Measurements from ENCODE around the gene ASGR1. TPM values are rescaled to one million over a fixed set of nuclear protein-coding genes. Genes with fewer than 3 reads are reported as not detected.

The ASGR1 gene
- total and polyA plus RNA-seq, 2 of the 4 experiments (the other 2 are of a cell fraction): 1.3 to 3.8 TPM

DNA sequence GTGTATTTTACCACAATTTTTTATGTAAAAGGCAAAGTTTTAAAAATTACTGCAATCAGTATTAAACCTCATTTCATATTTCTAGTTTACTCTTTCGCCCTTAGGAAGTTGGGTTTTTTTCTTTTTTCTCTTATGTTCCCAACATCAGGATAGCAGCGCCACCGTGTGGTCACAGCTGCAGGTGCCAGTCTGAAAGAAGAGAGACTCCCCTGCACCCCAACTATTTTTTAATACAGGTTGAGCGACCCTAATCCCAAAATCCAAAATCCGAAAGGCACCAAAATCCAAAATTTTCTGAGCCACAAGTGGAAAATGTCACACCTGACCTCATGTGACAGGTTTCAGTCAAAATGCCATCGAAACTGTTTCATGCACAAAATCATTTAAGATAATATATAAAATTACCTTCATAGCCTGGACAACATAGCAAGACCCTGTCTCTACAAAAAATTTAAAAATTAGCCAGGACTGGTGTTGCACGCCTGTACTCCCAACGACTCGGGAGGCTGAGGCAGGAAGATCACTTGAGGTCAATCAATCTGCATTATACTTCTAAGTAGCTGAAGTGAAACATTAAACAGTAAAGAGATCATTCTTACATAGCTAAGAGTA, 42.8 kb downstream of the ASGR1 start:
- no peak overlapping the region for H3K4me3 ChIP-seq (ENCODE audit: insufficient read depth, low read depth, low read length)
- dilution Hi-C loops (cut with HindIII; ENCODE audit: low sequenced_read_pairs, unreplicated experiment): no loop called here
- no peaks in the 10 kb centered on the region for H4K20me1 ChIP-seq (ENCODE audit: insufficient read depth, low read length)

More for the DNA sequence above, 42.8 kb downstream of the ASGR1 start:
- Histone ChIP-seq H2BK20ac (ENCODE audit: low read depth, low read length) (no peak overlapping the region), H3K9ac (ENCODE audit: low read depth, low read length) (no peak overlapping the region), H4K91ac (ENCODE audit: insufficient read depth, low read depth, low read length) (no peak overlapping the region), H3K27ac (ENCODE audit: insufficient read depth, low read length) (no peak overlapping the region), H3K27me3 (ENCODE audit: control insufficient read depth, insufficient read depth, low read length) (peaks cover 47% of the 10 kb centered on the region), H2BK15ac (ENCODE audit: low read depth, low read length) (no peak overlapping the region), H2AK9ac (replicated peaks; ENCODE audit: low read depth, low read length, poor library complexity) (no peak overlapping the region), H3K4me1 (ENCODE audit: control insufficient read depth, insufficient read depth, low read length) (no peaks in the 10 kb centered on the region), H3K4ac (ENCODE audit: low read depth, low read length) (no peak overlapping the region), H3K79me1 (ENCODE audit: low read depth in 1 of 2, low read length in 2 of 2) (no peaks in the 10 kb centered on the region), H3K36me3 (ENCODE audit: control insufficient read depth, insufficient read depth, low read length) (no peaks in the 10 kb centered on the region), H3K9me1 (ENCODE audit: insufficient read depth, low read length) (no peaks in the 10 kb centered on the region), H3K18ac (ENCODE audit: low read depth, low read length) (no peak overlapping the region), H3K4me2 (ENCODE audit: low read depth, low read length) (no peak overlapping the region), H3K56ac (ENCODE audit: extremely low read depth, insufficient read depth, low read length) (no peak overlapping the region), H3K23ac (ENCODE audit: low read depth, low read length) (no peak overlapping the region), H2BK5ac (ENCODE audit: low read depth, low read length, poor library complexity, severe bottlenecking) (no peak overlapping the region), H4K8ac (ENCODE audit: low read depth in 2 of 2, low read length in 2 of 2) (no peak overlapping the region), H2BK120ac (ENCODE audit: low read depth, low read length) (no peak overlapping the region), H2AK5ac (ENCODE audit: low read depth, low read length) (no peak overlapping the region), H4K5ac (ENCODE audit: low read depth, low read length) (no peak overlapping the region), H2AFZ (replicated peaks; ENCODE audit: low read length, poor library complexity) (no peak overlapping the region), H3K9me3 (ENCODE audit: control insufficient read depth, insufficient read depth, low read length) (no peaks in the 10 kb centered on the region), H3K14ac (replicated peaks; ENCODE audit: low read depth, low read length) (no peak overlapping the region)
- no TSS peak for BruUV-seq (replicated peaks)
- no CpG with 5 or more reads among the region's 9 CpGs for WGBS, 2 experiments (ENCODE audit: extremely low coverage in 2 of 2, insufficient read length in 1 of 2)
- POLR2A ChIA-PET (ENCODE audit: unreplicated experiment): no interaction called here
- no peak for TF ChIP-seq MAFK (IDR thresholded peaks at IDR 0.05; ENCODE audit: low read depth, low read length)
- no peak for TF ChIP-seq CHD1 (IDR thresholded peaks at IDR 0.05; ENCODE audit: low read depth, low read length)
- no peak for TF ChIP-seq RCOR1 (IDR thresholded peaks at IDR 0.05; ENCODE audit: insufficient replicate concordance, low read length)
- TF ChIP-seq SMC3 (IDR thresholded peaks at IDR 0.05; ENCODE audit: low read depth, low read length): peak; percentile 92
- TF ChIP-seq FOS (IDR thresholded peaks at IDR 0.05; ENCODE audit: low read depth, low read length): no peak
- no peak for TF ChIP-seq CEBPB (IDR thresholded peaks at IDR 0.05; ENCODE audit: low read depth, low read length)
- no peak for TF ChIP-seq RFX5 (IDR thresholded peaks at IDR 0.05; ENCODE audit: low read depth, low read length)
- no peak for TF ChIP-seq BHLHE40 (IDR thresholded peaks at IDR 0.05; ENCODE audit: low read depth, low read length)
- no peak for TF ChIP-seq POLR2A (IDR thresholded peaks at IDR 0.05; ENCODE audit: low read depth, low read length)
- peak; percentile 88 for TF ChIP-seq RAD21 (IDR thresholded peaks at IDR 0.05; ENCODE audit: low read length)
- no peak for TF ChIP-seq NFE2L2 (IDR thresholded peaks at IDR 0.05; ENCODE audit: low read depth, low read length)
- no peak for TF ChIP-seq MAZ (IDR thresholded peaks at IDR 0.05; ENCODE audit: borderline replicate concordance, low read depth, low read length)
- no peak for TF ChIP-seq MXI1 (IDR thresholded peaks at IDR 0.05; ENCODE audit: borderline replicate concordance, low read depth, low read length)
- TF ChIP-seq, protein P1, sequence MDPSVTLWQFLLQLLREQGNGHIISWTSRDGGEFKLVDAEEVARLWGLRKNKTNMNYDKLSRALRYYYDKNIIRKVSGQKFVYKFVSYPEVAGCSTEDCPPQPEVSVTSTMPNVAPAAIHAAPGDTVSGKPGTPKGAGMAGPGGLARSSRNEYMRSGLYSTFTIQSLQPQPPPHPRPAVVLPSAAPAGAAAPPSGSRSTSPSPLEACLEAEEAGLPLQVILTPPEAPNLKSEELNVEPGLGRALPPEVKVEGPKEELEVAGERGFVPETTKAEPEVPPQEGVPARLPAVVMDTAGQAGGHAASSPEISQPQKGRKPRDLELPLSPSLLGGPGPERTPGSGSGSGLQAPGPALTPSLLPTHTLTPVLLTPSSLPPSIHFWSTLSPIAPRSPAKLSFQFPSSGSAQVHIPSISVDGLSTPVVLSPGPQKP (IDR thresholded peaks at IDR 0.05; ENCODE audit: borderline replicate concordance, low read depth, low read length): no peak
- TF ChIP-seq CTCF (conservative IDR thresholded peaks at IDR 0.05; ENCODE audit: low read depth, low read length): peak; percentile 90
- TF ChIP-seq USF2 (IDR thresholded peaks at IDR 0.05; ENCODE audit: low read depth, low read length): no peak
- in situ Hi-C loops (cut with MboI; ENCODE audit: low sequenced_read_pairs): loop anchor here (5.0 to 25.0 kb wide), 2 partner anchors 84 to 224 kb away; no protein-coding TSS in a partner anchor
- ATAC-seq (ENCODE audit: low read depth) (peak; percentile 44; the same call in 1 of the 2 replicates), DNase-seq (peak; percentile 69)
- CTCF ChIA-PET: interaction anchor here (0.8 to 3.2 kb wide), 6 partner anchors 10 to 91 kb away, joined by 3 to 21 read pairs (median 6); no protein-coding TSS in a partner anchor
- intact Hi-C loops (cut with micrococcal nuclease): loop anchor here (1.0 to 2.0 kb wide), 4 partner anchors 40 to 223 kb away; no protein-coding TSS in a partner anchor
